Activated B cell treated with CpG ODN at 0.5 μM for 24 hours (primary cell): ENCODE data around the gene ABCC11. TPM values are rescaled to one million over a fixed set of nuclear protein-coding genes. Genes with fewer than 3 reads are reported as not detected.
"Not testable (repeated sequence)": the region's sequence is repeated elsewhere in the genome, so short reads cannot be mapped to it uniquely, and the experiment has no call there.

ENCODE experiments used
- ATAC-seq: fragments of 200-7000 bp; cut with Tn5 transposase; one replicate; pipeline ENCODE4 v1.10.0; 2021; ENCODE audit warnings: low read depth, mild to moderate bottlenecking, moderate library complexity
- CTCF ChIA-PET: fragments of 350-600 bp; sonication (Branson Sonifier 250); formaldehyde crosslinking; loops from one replicate; lab custom pipeline; 2021; ENCODE audit warnings: antibody characterized with exemption; lab: Charles Lee
- POLR2A ChIA-PET: fragments of 350-600 bp; sonication (Branson Sonifier 250); formaldehyde crosslinking; loops from one replicate; lab custom pipeline; 2021; ENCODE audit warnings: antibody characterized with exemption; lab: Charles Lee
- DNase-seq: peaks from one replicate; pipeline ENCODE4 v3.0.0; 2022
- H3K27ac Mint-ChIP-seq: one replicate; pipeline ENCODE4 v1.8.0; 2020; ENCODE audit warnings: mixed read lengths
- H3K27me3 Mint-ChIP-seq: one replicate; pipeline ENCODE4 v1.8.0; 2021; ENCODE audit warnings: mixed read lengths
- H3K36me3 Mint-ChIP-seq: one replicate; pipeline ENCODE4 v1.8.0; 2021; ENCODE audit warnings: low read depth, mixed read lengths
- H3K4me1 Mint-ChIP-seq: one replicate; pipeline ENCODE4 v1.8.0; 2021; ENCODE audit warnings: mixed read lengths
- H3K4me3 Mint-ChIP-seq: one replicate; pipeline ENCODE4 v1.8.0; 2020; ENCODE audit warnings: mild to moderate bottlenecking, mixed read lengths
- H3K9me3 Mint-ChIP-seq: one replicate; pipeline ENCODE4 v1.8.0; 2020; ENCODE audit warnings: mixed read lengths
- CTCF ChIP-seq: fragments of 200-600 bp; IDR thresholded peaks from one replicate; pipeline ENCODE4 v1.8.0; 2022; ENCODE audit warnings: antibody characterized with exemption, mild to moderate bottlenecking
- intact Hi-C: fragments of 100-400 bp; cut with micrococcal nuclease; formaldehyde crosslinking; loops from one replicate; pipeline ENCODE4 v1.15.1; 2024
- total RNA-seq: library from RNA; stranded (reverse); gene quantifications from 2 replicates; pipeline ENCODE4 v1.2.3, GENCODE V29; 2022

The ABCC11 gene
- total RNA-seq, 1 donor from 2014 or later: not detected

DNA sequence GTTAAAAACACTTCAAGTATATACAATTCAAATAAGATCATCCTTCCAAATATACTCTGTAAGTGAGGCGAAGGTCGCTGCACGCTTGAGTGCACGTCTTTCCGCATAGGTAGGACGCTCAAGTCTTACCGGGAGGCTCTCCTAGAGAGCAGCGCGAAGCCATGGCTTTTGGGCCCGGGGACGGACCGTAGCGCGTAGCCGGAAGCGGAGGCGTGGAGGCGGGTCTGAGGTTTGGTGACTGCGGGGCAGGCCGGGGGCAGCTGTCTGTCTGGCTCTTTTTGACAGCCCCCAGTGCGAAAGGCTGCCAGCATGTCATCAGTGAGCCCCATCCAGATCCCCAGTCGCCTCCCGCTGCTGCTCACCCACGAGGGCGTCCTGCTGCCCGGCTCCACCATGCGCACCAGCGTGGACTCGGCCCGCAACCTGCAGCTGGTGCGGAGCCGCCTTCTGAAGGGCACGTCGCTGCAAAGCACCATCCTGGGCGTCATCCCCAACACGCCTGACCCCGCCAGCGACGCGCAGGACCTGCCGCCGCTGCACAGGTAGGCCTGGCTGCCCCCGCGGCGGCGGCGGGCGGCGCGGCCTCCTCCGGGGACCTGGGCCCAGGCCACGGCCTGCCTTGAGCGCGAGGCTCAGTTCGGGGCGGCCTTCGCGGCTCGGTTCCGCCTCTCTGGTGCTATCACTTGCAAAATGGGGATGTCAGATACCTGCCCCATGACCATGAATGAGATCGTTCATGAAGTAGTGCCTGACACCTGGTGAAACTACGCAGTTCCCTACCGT lies 3.1 kb downstream of the ABCC11 start, which contains the start of gene LONP2:
Gene LONP2, plus strand, starts transcription at position 221 of the 783 bp plus-strand sequence. Its CDS starts 89 bp downstream, at position 310.
- Mint-ChIP-seq H3K27ac (peak within 1 kb of the TSS; percentile 90), H3K36me3 (peaks cover 4% of the 10 kb centered on the region), H3K27me3 (no peaks in the 10 kb centered on the region), H3K4me3 (peak within 1 kb of the TSS; percentile 91), H3K9me3 (peaks cover 3% of the 10 kb centered on the region), H3K4me1 (peaks cover 34% of the 10 kb centered on the region)
- DNase-seq (peak; percentile 86), ATAC-seq (peak; percentile 97)
- CTCF ChIA-PET: interaction anchor here (1.0 to 1.2 kb wide), 2 partner anchors 386 to 1103 kb away, joined by 3 to 4 read pairs; no protein-coding TSS in a partner anchor
- POLR2A ChIA-PET: interaction anchor here (0.5 to 1.2 kb wide), 6 partner anchors 8 to 1361 kb away, joined by 3 to 7 read pairs (median 3); partner anchors contain the start of gene SIAH1
- no peak for TF ChIP-seq CTCF
- intact Hi-C loops: loop anchor here (1.0 to 10.0 kb wide), 7 partner anchors 122 to 1622 kb away; partner anchors contain the start of genes NETO2 and SHCBP1

- ATAC-seq, CTCF ChIA-PET, DNase-seq, H3K36me3 Mint-ChIP-seq, POLR2A ChIA-PET, H3K27me3 Mint-ChIP-seq, H3K27ac Mint-ChIP-seq, H3K4me3 Mint-ChIP-seq, H3K9me3 Mint-ChIP-seq: not testable (repeated sequence)
- H3K4me1 Mint-ChIP-seq: peaks cover 11% of the 10 kb centered on the region
- intact Hi-C loops: loop anchor here (5.0 to 10.0 kb wide), 4 partner anchors 305 to 1618 kb away; partner anchors contain the start of gene SHCBP1
Observed at GRCh38 chr16:48240147-48240546, 7.2 kb downstream of the ABCC11 start.

DNA sequence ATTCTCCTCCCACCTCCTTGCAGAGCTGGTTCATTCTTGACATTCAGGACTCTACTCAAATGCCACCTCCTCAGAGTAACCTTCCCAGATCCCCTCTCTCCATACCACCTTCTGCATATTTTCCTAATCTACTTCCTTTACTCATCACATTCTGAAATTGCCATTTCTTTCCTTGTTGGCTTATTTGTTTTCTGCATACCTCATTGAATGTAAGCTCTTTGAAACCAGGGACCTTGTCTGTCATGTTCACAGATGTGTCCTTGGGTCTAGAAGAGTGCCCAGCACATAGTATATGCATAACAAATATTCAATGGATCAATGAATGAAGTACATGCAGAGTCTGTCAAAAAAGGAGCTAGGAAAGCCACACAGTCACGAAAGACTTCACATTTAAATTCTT lies 11.1 kb downstream of the ABCC11 start:
- ChIA-PET CTCF (no interaction called here), POLR2A (no interaction called here)
- no peaks in the 10 kb centered on the region for H3K36me3 Mint-ChIP-seq
- no peak overlapping the region for H3K4me3 Mint-ChIP-seq
- TF ChIP-seq CTCF: no peak
- H3K27ac Mint-ChIP-seq: no peak overlapping the region
- no peak for ATAC-seq
- H3K4me1 Mint-ChIP-seq: no peaks in the 10 kb centered on the region
- intact Hi-C loops: no loop called here
- DNase-seq: no peak
- H3K9me3 Mint-ChIP-seq: peaks cover 3% of the 10 kb centered on the region
- H3K27me3 Mint-ChIP-seq: peaks cover 3% of the 10 kb centered on the region

- Mint-ChIP-seq H3K4me3 (no peak overlapping the region), H3K36me3 (no peaks in the 10 kb centered on the region), H3K27me3 (peaks cover 3% of the 10 kb centered on the region), H3K4me1 (no peaks in the 10 kb centered on the region), H3K9me3 (peaks cover 3% of the 10 kb centered on the region), H3K27ac (no peak overlapping the region)
- no peak for TF ChIP-seq CTCF
- no peak for ATAC-seq
- CTCF ChIA-PET: interaction anchor here (1.4 kb wide), 1 partner anchor 387 kb away, joined by 3 read pairs; no protein-coding TSS in a partner anchor
- DNase-seq: no peak
- intact Hi-C loops: no loop called here
- POLR2A ChIA-PET: interaction anchor here (0.5 to 0.7 kb wide), 2 partner anchors 78 to 1326 kb away, joined by 3 to 4 read pairs; no protein-coding TSS in a partner anchor
Observed at GRCh38 chr16:48235556-48236136, 11.7 kb downstream of the ABCC11 start.

GRCh38 chr16:48235058-48235555 lies 12.2 kb downstream of the ABCC11 start:
- peaks cover 3% of the 10 kb centered on the region for H3K9me3 Mint-ChIP-seq
- ChIA-PET CTCF (interaction anchor here (1.4 kb wide), 1 partner anchor 388 kb away, joined by 3 read pairs; no protein-coding TSS in a partner anchor), POLR2A (interaction anchor here (0.7 kb wide), 1 partner anchor 79 kb away, joined by 3 read pairs; no protein-coding TSS in a partner anchor)
- no peak overlapping the region for H3K27ac Mint-ChIP-seq
- no peak for ATAC-seq
- no peak for DNase-seq
- H3K36me3 Mint-ChIP-seq: no peaks in the 10 kb centered on the region
- no peak for TF ChIP-seq CTCF
- H3K4me1 Mint-ChIP-seq: no peaks in the 10 kb centered on the region
- peaks cover 4% of the 10 kb centered on the region for H3K27me3 Mint-ChIP-seq
- intact Hi-C loops: no loop called here
- no peak overlapping the region for H3K4me3 Mint-ChIP-seq
